Muscle of leg (tissue), 11 donors: ENCODE data around the gene SLC49A3. TPM values are rescaled to one million over a fixed set of nuclear protein-coding genes. Genes with fewer than 3 reads are reported as not detected.
"Not testable (repeated sequence)": the region's sequence is repeated elsewhere in the genome, so short reads cannot be mapped to it uniquely, and the experiment has no call there.

Experiments
- DNase-seq: peaks from one replicate; pipeline ENCODE4 v3.0.0; 2013
- H3K27ac ChIP-seq: one replicate; pipeline ENCODE4 v1.5.1; 2013; ENCODE audit warnings: mild to moderate bottlenecking, low read length, control low read depth
- H3K27me3 ChIP-seq: one replicate; pipeline ENCODE4 v1.6.1; 2013; ENCODE audit warnings: low read length; ENCODE audit not compliant: control insufficient read depth, insufficient read depth
- H3K36me3 ChIP-seq: one replicate; pipeline ENCODE4 v1.6.1; 2013; ENCODE audit warnings: low read length; ENCODE audit not compliant: control insufficient read depth, insufficient read depth
- H3K4me1 ChIP-seq: one replicate; pipeline ENCODE4 v1.6.1; 2013; ENCODE audit warnings: low read length; ENCODE audit not compliant: control insufficient read depth, insufficient read depth
- H3K4me3 ChIP-seq: one replicate; pipeline ENCODE4 v1.5.1; 2013; ENCODE audit warnings: low read length, control low read depth
- H3K9me3 ChIP-seq: replicated peaks from 2 replicates; pipeline ENCODE4 v1.6.1; 2013; ENCODE audit warnings: low read depth, low read length; ENCODE audit not compliant: control insufficient read depth
- WGBS: methylation state at CpG from one replicate; pipeline ENCODE4 v1.1.5; 2013; ENCODE audit warnings: missing lambda C conversion rate; ENCODE audit not compliant: insufficient coverage; 5-methylcytosine and 5-hydroxymethylcytosine counted together
- polyA plus RNA-seq, 8 donors: library from polyadenylated mRNA; unstranded; fragments of 120-200 nt; gene quantifications; one replicate each; pipeline versions ENCODE4 v1.2.1 to v1.2.3, GENCODE V29; 2013; ENCODE audit warnings: inconsistent platforms in 1 of 8, low replicate concordance in 1 of 8; ENCODE audit not compliant: insufficient read length in 8 of 8, insufficient read depth in 1 of 8
- total RNA-seq: library from RNA; stranded (reverse); fragments of 120-200 nt; gene quantifications from one replicate; pipeline ENCODE4 v1.2.4, GENCODE V29; 2013

Gene SLC49A3
- total and polyA plus RNA-seq, 9 donors: 2.9 to 26.4 (median 17.7) TPM

DNA sequence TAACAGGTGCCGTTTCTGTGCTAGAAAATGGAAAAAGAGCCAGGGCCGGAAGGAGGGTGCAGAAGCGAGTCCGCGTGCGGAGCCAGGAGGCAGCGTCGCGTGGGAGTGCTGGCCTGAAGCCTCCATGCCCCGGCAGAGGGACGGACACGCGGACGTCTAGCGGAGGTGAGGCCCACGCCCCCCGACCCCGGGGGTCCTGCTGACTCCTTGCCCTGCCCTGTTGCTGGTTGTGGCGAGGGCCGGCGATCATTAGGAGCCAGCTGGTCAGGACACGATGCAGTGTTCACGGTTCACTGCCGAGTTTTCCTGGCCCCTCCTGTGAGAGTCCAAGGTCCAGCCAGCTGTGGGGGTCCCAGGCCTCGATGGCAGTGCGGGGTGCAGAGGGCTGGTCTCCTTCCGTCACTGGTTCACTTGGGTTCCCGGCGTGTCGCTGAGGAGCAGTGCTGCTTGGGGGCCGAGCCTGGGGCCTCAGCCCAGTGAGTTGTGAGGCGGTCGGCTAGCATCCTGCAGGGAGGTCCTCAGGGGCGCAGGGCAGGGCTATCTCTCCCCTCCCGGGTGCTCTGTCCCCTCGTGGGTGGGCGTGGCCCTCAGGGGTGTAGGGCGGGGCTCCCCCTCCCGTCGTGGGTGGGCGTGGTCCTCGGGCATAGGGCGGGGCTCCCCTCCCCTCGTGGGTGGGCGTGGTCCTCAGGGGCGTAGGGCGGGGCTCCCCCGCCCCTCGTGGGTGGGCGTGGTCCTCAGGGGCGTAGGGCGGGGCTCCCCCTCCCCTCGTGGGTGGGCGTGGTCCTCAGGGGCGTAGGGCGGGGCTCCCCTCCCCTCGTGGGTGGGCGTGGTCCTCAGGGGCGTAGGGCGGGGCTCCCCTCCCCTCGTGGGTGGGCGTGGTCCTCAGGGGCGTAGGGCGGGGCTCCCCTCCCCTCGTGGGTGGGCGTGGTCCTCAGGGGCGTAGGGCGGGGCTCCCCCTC, 42.3 kb upstream of the SLC49A3 start:
- H3K27me3 ChIP-seq, DNase-seq, H3K27ac ChIP-seq, H3K4me3 ChIP-seq, H3K9me3 ChIP-seq: not testable (repeated sequence)
- WGBS: 96% methylated on average over 34 of the region's 68 CpGs
- peaks cover 40% of the 10 kb centered on the region for H3K4me1 ChIP-seq
- H3K36me3 ChIP-seq: peaks cover 47% of the 10 kb centered on the region

DNA sequence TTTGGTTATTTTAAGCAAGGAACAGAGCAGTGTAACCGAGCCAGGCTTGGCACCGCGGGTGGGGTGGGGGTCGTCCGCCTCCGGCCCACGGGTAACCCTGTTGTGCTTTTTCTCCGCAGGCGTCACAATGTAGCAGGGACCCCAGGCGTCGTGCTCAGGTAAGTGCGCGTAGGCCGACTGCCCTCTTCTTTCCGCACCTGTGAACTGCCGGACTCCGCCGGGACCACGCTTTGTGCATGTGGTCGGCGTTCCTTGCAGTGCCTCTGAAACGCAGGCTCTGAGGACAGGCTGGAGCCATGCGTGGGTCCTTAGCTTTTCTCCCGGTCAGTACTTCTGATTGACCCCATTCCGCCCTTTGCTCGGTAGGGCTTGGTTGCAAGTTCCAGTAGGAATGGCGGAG, 41.6 kb upstream of the SLC49A3 start:
- peaks cover 42% of the 10 kb centered on the region for H3K36me3 ChIP-seq
- DNase-seq: no peak
- peaks cover 46% of the 10 kb centered on the region for H3K4me1 ChIP-seq
- no peaks in the 10 kb centered on the region for H3K9me3 ChIP-seq
- WGBS: 93% methylated on average over 27 of the region's 27 CpGs
- no peaks in the 10 kb centered on the region for H3K27me3 ChIP-seq
- no peak overlapping the region for H3K27ac ChIP-seq
- no peak overlapping the region for H3K4me3 ChIP-seq

DNA sequence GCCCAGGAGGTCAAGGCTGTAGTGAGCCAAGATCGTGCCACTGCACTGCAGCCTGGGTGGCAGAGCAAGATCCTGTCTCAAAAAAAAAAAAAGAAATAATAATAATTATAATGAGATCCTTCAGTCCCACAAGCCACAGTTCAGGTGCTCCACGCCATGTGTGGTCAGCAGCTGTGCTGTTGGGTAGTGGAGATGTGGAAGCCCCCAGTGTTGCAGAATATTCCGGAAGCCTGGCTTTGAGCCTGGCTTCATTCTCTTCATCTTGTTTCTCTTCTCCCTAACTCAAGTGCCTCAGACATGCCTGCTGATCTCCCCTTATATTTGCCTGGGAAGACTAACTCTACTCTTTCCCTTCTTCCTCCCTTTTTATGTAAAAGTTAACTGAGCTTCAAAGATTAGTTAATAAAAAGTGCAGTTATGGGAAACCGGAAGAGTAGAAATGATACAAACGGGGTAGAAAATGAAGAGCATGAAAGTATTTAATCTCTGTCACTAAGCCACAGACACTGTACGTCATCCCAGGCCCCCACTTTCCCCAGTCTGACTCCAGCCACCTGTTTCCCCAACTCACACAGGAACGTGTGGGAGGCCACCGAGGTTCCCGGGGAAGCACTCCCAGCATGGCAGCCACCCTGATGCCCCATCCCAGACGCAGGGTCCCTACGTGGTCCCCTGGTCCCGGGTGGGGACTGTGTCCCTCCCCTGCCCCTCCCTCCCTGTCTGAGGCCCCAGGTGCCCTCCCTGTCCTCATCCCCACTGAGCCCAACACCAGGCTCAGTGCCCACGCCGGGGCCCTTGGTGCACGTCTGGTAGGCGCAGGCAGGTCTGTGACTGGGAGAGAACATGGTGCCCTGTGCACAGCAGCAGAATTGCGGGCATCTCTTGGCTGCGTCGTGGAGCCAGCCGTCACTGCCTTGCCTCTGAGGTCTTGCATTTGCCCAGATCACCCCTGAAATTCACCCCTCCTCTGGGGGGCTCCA, 40.7 kb upstream of the SLC49A3 start:
- Histone ChIP-seq H3K27ac (peak overlapping the region; percentile 8), H3K36me3 (peaks cover 36% of the 10 kb centered on the region), H3K9me3 (no peaks in the 10 kb centered on the region), H3K27me3 (no peaks in the 10 kb centered on the region), H3K4me3 (no peak overlapping the region), H3K4me1 (peaks cover 52% of the 10 kb centered on the region)
- WGBS: 84% methylated on average over 15 of the region's 20 CpGs
- DNase-seq: no peak

DNA sequence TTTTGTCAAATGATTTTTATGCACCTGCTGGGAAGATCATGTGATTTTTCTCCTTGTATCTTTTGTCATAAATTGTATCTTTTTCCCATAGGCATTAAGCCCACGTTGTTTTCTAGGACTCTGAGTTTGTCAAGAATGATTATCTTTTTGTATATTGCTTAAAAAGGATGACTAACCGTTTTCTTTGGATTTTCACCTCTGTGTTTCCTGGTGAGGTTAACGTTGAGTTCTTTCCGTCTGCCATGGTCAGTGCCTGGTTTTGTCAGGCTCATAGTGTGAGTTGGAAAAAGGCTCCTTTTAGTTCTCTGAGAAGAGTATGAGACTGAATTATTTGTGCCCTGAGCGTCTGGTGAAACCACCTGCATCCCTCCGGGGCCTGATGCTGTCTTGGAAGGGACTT, 38.6 kb upstream of the SLC49A3 start:
- Histone ChIP-seq H3K27me3 (no peaks in the 10 kb centered on the region), H3K27ac (no peak overlapping the region), H3K9me3 (no peaks in the 10 kb centered on the region), H3K36me3 (peaks cover 28% of the 10 kb centered on the region), H3K4me1 (peaks cover 62% of the 10 kb centered on the region), H3K4me3 (no peak overlapping the region)
- DNase-seq: no peak
- 70% methylated on average over 3 of the region's 6 CpGs for WGBS

DNA sequence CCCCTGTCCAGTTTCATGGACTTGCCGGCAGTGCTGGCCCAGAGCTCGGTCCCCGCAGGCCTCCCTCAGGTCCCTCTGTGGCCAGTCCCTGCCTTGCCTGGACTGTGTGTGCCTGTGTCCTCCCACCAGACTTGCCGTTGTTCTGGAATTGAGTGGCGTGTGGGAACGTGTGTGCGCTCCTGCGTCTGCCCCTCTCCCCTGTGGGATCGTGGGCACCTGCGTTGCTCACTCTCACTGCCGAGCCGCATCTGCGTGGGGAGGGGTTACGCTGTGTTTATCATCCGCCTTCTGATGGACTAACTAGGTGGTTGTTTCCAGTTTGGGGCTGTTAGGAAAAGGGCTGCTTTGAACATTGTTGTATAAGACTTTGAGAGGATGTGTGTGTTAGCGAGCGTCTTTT, 37.9 kb upstream of the SLC49A3 start:
- H3K27ac ChIP-seq: peak overlapping the region; percentile 71
- peaks cover 28% of the 10 kb centered on the region for H3K36me3 ChIP-seq
- H3K9me3 ChIP-seq: no peaks in the 10 kb centered on the region
- peaks cover 62% of the 10 kb centered on the region for H3K4me1 ChIP-seq
- no peaks in the 10 kb centered on the region for H3K27me3 ChIP-seq
- H3K4me3 ChIP-seq: no peak overlapping the region
- 60% methylated on average over 8 of the region's 17 CpGs for WGBS
- DNase-seq: no peak

DNA sequence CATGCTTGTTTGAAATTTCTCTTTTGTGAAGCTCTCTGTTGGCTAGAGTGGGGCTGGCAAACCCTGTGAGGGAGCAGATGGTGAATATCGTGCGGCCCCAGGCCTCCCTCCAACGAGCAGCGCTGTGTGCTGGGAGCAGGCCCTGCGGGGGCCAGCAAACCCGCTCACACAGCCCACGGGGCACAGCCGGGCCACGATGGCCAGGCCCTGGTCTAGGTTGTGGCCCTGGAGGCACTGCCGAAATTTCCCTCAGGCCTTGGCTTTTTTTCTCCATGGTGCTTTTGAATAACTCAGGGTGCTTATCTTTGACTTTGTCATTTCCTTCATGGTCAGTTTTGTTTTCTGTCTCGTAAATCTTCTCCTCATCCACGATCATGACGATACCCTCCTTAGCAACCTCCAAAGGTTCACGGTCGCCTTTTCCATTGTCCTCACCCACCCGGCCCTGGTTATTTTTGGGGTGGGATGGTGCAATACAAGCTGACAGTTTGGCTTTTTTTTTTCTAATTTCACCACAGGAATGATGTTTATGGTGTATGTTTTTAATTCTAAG, 37.4 kb upstream of the SLC49A3 start:
- Histone ChIP-seq H3K27ac (peak overlapping the region; percentile 71), H3K36me3 (peaks cover 28% of the 10 kb centered on the region), H3K9me3 (no peaks in the 10 kb centered on the region), H3K4me3 (no peak overlapping the region), H3K27me3 (no peaks in the 10 kb centered on the region), H3K4me1 (peaks cover 67% of the 10 kb centered on the region)
- no peak for DNase-seq
- WGBS: 63% methylated on average over 10 of the region's 16 CpGs

DNA sequence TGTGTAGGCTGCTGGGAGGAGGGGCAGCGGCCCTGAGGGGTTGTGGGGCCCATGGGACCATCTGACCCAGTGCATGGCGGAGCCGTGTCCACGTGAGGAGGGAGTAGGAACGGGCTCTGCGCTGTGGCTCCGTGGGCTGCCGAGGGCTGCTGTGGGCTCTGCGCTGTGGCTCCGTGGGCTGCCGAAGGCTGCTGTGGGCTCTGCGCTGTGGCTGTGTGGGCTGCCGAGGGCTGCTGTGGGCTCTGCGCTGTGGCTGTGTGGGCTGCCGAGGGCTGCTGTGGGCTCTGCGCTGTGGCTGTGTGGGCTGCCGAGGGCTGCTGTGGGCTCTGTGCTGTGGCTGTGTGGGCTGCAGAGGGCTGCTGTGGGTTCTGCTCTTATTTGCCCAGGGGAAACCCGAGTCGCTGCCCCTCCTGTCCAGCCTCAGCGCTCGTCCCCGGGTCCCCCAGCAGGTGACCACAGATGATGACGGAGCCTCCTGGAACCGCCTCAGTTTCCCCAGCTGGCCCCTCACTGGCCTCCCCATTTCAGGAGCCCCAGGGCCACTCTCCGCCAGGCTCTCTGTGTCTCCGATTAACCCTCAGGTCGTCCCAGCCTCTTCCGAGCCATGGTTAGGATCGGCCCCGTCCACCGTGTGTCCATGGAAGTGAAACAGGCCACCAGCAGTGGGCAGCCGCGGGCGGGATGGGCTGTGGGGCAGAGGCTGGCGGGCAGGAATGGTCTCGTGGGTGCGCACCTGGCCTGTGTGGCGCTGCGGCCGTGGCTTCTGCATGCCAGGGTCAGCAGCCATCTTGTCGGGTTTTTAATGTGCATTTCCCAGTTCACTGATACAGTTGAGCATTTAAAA, 36.7 kb upstream of the SLC49A3 start:
- 87% methylated on average over 35 of the region's 41 CpGs for WGBS
- Histone ChIP-seq H3K27ac (peak overlapping the region; percentile 71), H3K9me3 (no peaks in the 10 kb centered on the region), H3K4me1 (peaks cover 71% of the 10 kb centered on the region), H3K4me3 (no peak overlapping the region), H3K27me3 (no peaks in the 10 kb centered on the region), H3K36me3 (peaks cover 21% of the 10 kb centered on the region)
- DNase-seq: no peak

DNA sequence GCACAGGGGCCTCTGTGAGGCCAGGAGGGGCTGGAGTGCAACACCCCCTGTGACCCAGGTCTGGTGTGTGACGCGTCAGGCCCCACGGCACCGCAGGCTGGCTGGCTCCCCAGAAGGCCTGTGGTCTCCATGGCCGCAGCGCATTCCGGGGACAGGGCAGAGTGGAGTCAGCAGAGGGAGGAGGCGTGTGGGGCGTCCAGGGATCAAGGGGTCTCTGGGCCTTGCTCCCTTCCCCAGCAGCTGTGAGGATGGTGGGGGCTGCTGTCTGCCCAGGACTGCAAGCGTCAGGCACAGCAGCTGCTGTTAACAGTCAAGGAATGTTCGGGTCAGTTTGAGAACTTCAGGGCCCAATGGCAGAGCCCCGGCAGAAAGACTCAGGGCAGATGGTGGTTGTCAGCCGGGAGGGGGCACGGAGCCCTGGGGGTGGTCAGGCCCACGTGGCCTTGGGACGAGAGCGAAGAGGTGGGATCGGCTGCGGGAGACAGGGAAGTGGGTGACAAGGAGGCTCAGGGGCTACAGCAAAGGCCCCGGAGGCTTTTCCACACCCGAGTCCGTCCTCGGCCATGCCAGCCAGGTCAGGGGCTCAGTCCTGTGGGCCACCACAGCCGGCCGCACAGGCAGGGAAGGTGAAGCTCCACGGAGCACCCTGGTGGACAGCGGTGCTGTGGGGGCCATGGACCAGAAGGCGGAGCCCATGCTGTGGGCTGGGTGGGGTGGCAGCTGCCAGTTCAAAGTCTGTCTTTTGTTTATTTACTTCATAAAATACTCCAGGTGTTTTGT, 35.0 kb upstream of the SLC49A3 start:
- H3K4me3 ChIP-seq: no peak overlapping the region
- no peaks in the 10 kb centered on the region for H3K27me3 ChIP-seq
- WGBS: 80% methylated on average over 24 of the region's 28 CpGs
- no peaks in the 10 kb centered on the region for H3K9me3 ChIP-seq
- peak overlapping the region; percentile 83 for H3K27ac ChIP-seq
- H3K4me1 ChIP-seq: peaks cover 65% of the 10 kb centered on the region
- peak; percentile 89 for DNase-seq
- H3K36me3 ChIP-seq: peaks cover 17% of the 10 kb centered on the region
